CD14-positive monocyte (primary cell): ENCODE measurements around the gene VWA5B1. TPM values are rescaled to one million over a fixed set of nuclear protein-coding genes. Genes with fewer than 3 reads are reported as not detected.

ENCODE experiments used
- DNase-seq, 3 donors: peaks; one replicate each; pipeline ENCODE4 v3.0.0-alpha.2; 2011 to 2022
- H2AFZ ChIP-seq: 2 replicates; pipeline ENCODE4 v1.6.0; 2012; ENCODE audit warnings: mild to moderate bottlenecking, low read depth, low read length, inconsistent platforms; ENCODE audit not compliant: insufficient read depth, poor library complexity, severe bottlenecking
- H3K27ac ChIP-seq, 2 donors: 1 replicate in 1 of 2; 2 replicates in 1 of 2; pipeline ENCODE4 v1.5.1; 2012 to 2013; ENCODE audit warnings: low read length in 2 of 2, control low read depth in 1 of 2, inconsistent platforms in 1 of 2, low read depth in 1 of 2, mild to moderate bottlenecking in 1 of 2
- H3K27me3 ChIP-seq, 2 donors: one replicate each; pipeline versions ENCODE4 v1.6.0 to v1.6.1; 2011 to 2013; ENCODE audit warnings: low read length in 2 of 2; ENCODE audit not compliant: control insufficient read depth in 2 of 2, insufficient read depth in 2 of 2
- H3K36me3 ChIP-seq, 2 donors: replicated peaks in 1 of 2; 1 replicate in 1 of 2; 2 replicates in 1 of 2; pipeline versions ENCODE4 v1.5.1 to v1.6.1; 2012 to 2013; ENCODE audit warnings: low read length in 2 of 2, control low read depth in 1 of 2, inconsistent platforms in 1 of 2, mild to moderate bottlenecking in 1 of 2; ENCODE audit not compliant: insufficient read depth in 2 of 2, control insufficient read depth in 1 of 2
- H3K4me1 ChIP-seq, 2 donors: 1 replicate in 1 of 2; 2 replicates in 1 of 2; pipeline versions ENCODE4 v1.5.1 to v1.6.1; 2012 to 2013; ENCODE audit warnings: low read length in 2 of 2, control low read depth in 1 of 2, inconsistent platforms in 1 of 2, mild to moderate bottlenecking in 1 of 2, moderate library complexity in 1 of 2; ENCODE audit not compliant: insufficient read depth in 2 of 2, control insufficient read depth in 1 of 2
- H3K4me2 ChIP-seq: replicated peaks from 2 replicates; pipeline ENCODE3; 2012; ENCODE audit warnings: low read length, moderate library complexity, mild to moderate bottlenecking; ENCODE audit not compliant: poor library complexity, severe bottlenecking; ENCODE audit errors: extremely low read depth
- H3K4me3 ChIP-seq, 3 experiments: fragments of 200-600 bp in 1 of 3; sonication (generic) in 1 of 3; replicated peaks in 1 of 3; 1 replicate in 2 of 3; 2 replicates in 1 of 3; pipeline ENCODE4 v1.5.1; 2011 to 2013; ENCODE audit warnings: low read length in 3 of 3, mild to moderate bottlenecking in 3 of 3, control low read depth in 2 of 3, low read depth in 2 of 3, inconsistent platforms in 1 of 3, moderate library complexity in 1 of 3
- H3K79me2 ChIP-seq: 2 replicates; pipeline ENCODE4 v1.6.0; 2012; ENCODE audit warnings: mild to moderate bottlenecking, control low read depth, inconsistent platforms, low read length, moderate library complexity; ENCODE audit not compliant: insufficient read depth
- H3K9ac ChIP-seq: 2 replicates; pipeline ENCODE4 v1.6.0; 2017; ENCODE audit warnings: low read length, mild to moderate bottlenecking; ENCODE audit not compliant: insufficient read depth, poor library complexity, severe bottlenecking
- H3K9me3 ChIP-seq, 2 donors: replicated peaks in 1 of 2; 1 replicate in 1 of 2; 2 replicates in 1 of 2; pipeline versions ENCODE4 v1.5.1 to v1.6.1; 2012 to 2013; ENCODE audit warnings: low read length in 2 of 2, control low read depth in 1 of 2; ENCODE audit not compliant: control insufficient read depth in 1 of 2, insufficient read depth in 1 of 2
- H4K20me1 ChIP-seq: 2 replicates; pipeline ENCODE4 v1.6.0; 2012; ENCODE audit warnings: mild to moderate bottlenecking, low read length, control low read depth, moderate library complexity; ENCODE audit not compliant: insufficient read depth
- H3K27ac Mint-ChIP-seq, 7 donors: one replicate each; pipeline ENCODE4 v1.8.0; 2020; ENCODE audit warnings: mild to moderate bottlenecking in 7 of 7, mixed read lengths in 7 of 7, moderate library complexity in 6 of 7, inconsistent platforms in 2 of 7
- H3K27me3 Mint-ChIP-seq, 3 donors: one replicate each; pipeline ENCODE4 v1.8.0; 2021 to 2022; ENCODE audit warnings: low read depth in 3 of 3, mild to moderate bottlenecking in 3 of 3, mixed read lengths in 3 of 3, moderate library complexity in 3 of 3, inconsistent platforms in 1 of 3
- H3K36me3 Mint-ChIP-seq, 2 donors: one replicate each; pipeline ENCODE4 v1.8.0; 2020; ENCODE audit warnings: mixed read lengths in 2 of 2, inconsistent platforms in 1 of 2, mild to moderate bottlenecking in 1 of 2
- H3K4me1 Mint-ChIP-seq: one replicate; pipeline ENCODE4 v1.8.0; 2020; ENCODE audit warnings: mild to moderate bottlenecking, mixed read lengths
- H3K4me3 Mint-ChIP-seq, 2 donors: one replicate each; pipeline ENCODE4 v1.8.0; 2020; ENCODE audit warnings: mild to moderate bottlenecking in 2 of 2, mixed read lengths in 2 of 2, moderate library complexity in 1 of 2
- H3K9me3 Mint-ChIP-seq, 7 donors: one replicate each; pipeline ENCODE4 v1.8.0; 2020 to 2022; ENCODE audit warnings: mixed read lengths in 7 of 7, mild to moderate bottlenecking in 6 of 7, moderate library complexity in 6 of 7, inconsistent platforms in 2 of 7
- WGBS: methylation state at CpG from one replicate; pipeline ENCODE4 v1.1.5; 2013; ENCODE audit warnings: missing lambda C conversion rate; ENCODE audit not compliant: insufficient coverage; 5-methylcytosine and 5-hydroxymethylcytosine counted together
- intact Hi-C, 2 donors: fragments of 100-400 bp; cut with micrococcal nuclease; formaldehyde crosslinking; loops; one replicate each; pipeline versions ENCODE4 v1.15.0 to v1.15.1; 2023
- polyA plus RNA-seq, 3 donors: library from polyadenylated mRNA; depleted of rRNA in 1 of 3; unstranded in 2 of 3; stranded (reverse) in 1 of 3; fragments of 300-500 nt in 2 of 3; fragments of >200 nt in 1 of 3; fragmentation: Illumina TruSeq in 2 of 3; gene quantifications; 1 replicate in 2 of 3; 2 replicates in 1 of 3; pipeline ENCODE4 v1.2.3, GENCODE V29; 2012 to 2021
- TF ChIP-seq, protein P1 (sequence below): fragments of 200-600 bp; IDR thresholded peaks from one replicate; pipeline ENCODE4 v1.8.0; 2022; ENCODE audit warnings: antibody characterized with exemption, mild to moderate bottlenecking

Gene VWA5B1
- polyA plus RNA-seq, 3 donors = not detected

DNA sequence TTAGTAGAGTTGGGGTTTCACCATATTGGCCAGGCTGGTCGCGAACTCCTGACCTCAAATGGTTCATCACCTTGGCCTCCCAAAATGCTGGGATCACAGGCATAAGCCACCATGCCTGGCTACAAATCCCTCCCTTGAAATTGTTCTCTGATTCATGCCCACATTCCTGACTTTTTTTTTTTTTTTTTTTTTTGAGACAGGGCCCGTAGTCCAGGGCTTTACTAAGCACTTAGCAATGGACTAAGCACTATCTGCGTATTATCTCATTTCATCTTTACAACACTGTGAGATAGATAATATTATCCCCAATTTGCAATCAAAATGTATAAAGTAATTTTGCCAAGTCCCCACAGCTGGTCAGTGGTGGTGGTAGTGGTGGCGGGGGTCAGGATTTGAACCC lies 58.9 kb downstream of the VWA5B1 start:
- no peak overlapping the region for H3K4me3 Mint-ChIP-seq
- TF ChIP-seq, protein P1, sequence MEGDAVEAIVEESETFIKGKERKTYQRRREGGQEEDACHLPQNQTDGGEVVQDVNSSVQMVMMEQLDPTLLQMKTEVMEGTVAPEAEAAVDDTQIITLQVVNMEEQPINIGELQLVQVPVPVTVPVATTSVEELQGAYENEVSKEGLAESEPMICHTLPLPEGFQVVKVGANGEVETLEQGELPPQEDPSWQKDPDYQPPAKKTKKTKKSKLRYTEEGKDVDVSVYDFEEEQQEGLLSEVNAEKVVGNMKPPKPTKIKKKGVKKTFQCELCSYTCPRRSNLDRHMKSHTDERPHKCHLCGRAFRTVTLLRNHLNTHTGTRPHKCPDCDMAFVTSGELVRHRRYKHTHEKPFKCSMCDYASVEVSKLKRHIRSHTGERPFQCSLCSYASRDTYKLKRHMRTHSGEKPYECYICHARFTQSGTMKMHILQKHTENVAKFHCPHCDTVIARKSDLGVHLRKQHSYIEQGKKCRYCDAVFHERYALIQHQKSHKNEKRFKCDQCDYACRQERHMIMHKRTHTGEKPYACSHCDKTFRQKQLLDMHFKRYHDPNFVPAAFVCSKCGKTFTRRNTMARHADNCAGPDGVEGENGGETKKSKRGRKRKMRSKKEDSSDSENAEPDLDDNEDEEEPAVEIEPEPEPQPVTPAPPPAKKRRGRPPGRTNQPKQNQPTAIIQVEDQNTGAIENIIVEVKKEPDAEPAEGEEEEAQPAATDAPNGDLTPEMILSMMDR = no peak
- Histone ChIP-seq H3K4me3 (no peak overlapping the region), H2AFZ (no peak overlapping the region), H3K36me3 (no peaks in the 10 kb centered on the region), H3K9ac (no peak overlapping the region), H3K27ac (no peak overlapping the region), H3K4me1 (no peaks in the 10 kb centered on the region), H3K27me3 (peaks cover 0 to 4% of the 10 kb centered on the region in 2 donors), H3K4me2 (no peak overlapping the region), H4K20me1 (no peaks in the 10 kb centered on the region), H3K9me3 (peaks cover 2 to 7% of the 10 kb centered on the region in 2 donors), H3K79me2 (no peaks in the 10 kb centered on the region)
- WGBS = 100% methylated on average over 2 of the region's 5 CpGs
- intact Hi-C loops = no loop called here
- no peak for DNase-seq
- peaks cover 7 to 20% (median 16%) of the 10 kb centered on the region in 3 donors for H3K27me3 Mint-ChIP-seq
- H3K36me3 Mint-ChIP-seq = no peaks in the 10 kb centered on the region
- peaks cover 3 to 17% (median 8%) of the 10 kb centered on the region in 7 donors for H3K9me3 Mint-ChIP-seq
- no peaks in the 10 kb centered on the region for H3K4me1 Mint-ChIP-seq
- H3K27ac Mint-ChIP-seq = no peak overlapping the region

DNA sequence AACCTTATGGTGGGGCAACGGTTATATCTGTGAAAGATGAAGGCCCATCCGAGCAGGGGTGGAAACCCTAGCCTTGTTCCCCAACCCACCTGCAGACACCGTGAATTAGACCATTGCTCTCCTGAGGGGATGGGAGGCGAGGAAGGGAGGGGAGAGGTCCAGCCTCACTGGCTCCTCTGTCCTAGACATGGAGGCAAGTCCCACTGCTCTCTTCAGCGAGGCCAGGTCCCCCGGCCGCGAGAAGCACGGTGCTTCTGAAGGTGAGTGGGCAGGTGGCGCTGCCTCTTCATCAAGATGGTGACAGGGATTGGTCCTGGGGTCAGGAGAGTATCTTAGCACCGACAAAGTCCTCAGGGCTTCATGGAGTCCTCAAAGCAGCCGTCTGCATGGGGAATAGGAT lies 59.3 kb downstream of the VWA5B1 start:
- H3K36me3 ChIP-seq = no peaks in the 10 kb centered on the region
- no peak overlapping the region for H2AFZ ChIP-seq
- Mint-ChIP-seq H3K9me3 (peaks cover 3 to 13% (median 7%) of the 10 kb centered on the region in 7 donors), H3K4me1 (no peaks in the 10 kb centered on the region), H3K27me3 (peaks cover 4 to 17% (median 12%) of the 10 kb centered on the region in 3 donors), H3K27ac (no peak overlapping the region), H3K36me3 (no peaks in the 10 kb centered on the region), H3K4me3 (no peak overlapping the region)
- H3K27me3 ChIP-seq = no peaks in the 10 kb centered on the region
- no peak overlapping the region for H3K9ac ChIP-seq
- no peaks in the 10 kb centered on the region for H3K4me1 ChIP-seq
- no peak for DNase-seq
- TF ChIP-seq, protein P1 = no peak
- H3K9me3 ChIP-seq = peaks cover 2 to 7% of the 10 kb centered on the region in 2 donors
- intact Hi-C loops = no loop called here
- H3K27ac ChIP-seq = no peak overlapping the region
- H3K4me3 ChIP-seq = no peak overlapping the region
- WGBS = 84% methylated on average over 5 of the region's 12 CpGs
- no peaks in the 10 kb centered on the region for H3K79me2 ChIP-seq
- no peaks in the 10 kb centered on the region for H4K20me1 ChIP-seq
- no peak overlapping the region for H3K4me2 ChIP-seq
